Mammary epithelial cell (primary cell): ENCODE results near the gene FCER1G.

ENCODE experiments used
- CTCF ChIP-seq, 2 donors: IDR thresholded peaks in 1 of 2; conservative IDR thresholded peaks in 1 of 2; 2 replicates each; pipeline ENCODE4 v1.5.1; 2011 to 2012; ENCODE audit warnings: inconsistent platforms in 2 of 2, low read length in 2 of 2, mild to moderate bottlenecking in 2 of 2, control low read depth in 1 of 2, low read depth in 1 of 2; ENCODE audit not compliant: insufficient read depth in 1 of 2; ENCODE audit errors: extremely low read depth in 1 of 2
- EZH2 ChIP-seq: IDR thresholded peaks from 2 replicates; pipeline ENCODE4 v1.6.1; 2012; ENCODE audit warnings: low read length, inconsistent platforms, borderline replicate concordance

- TF ChIP-seq EZH2 (no peak), CTCF (conservative IDR thresholded peaks at IDR 0.05 in 1 of 2, IDR thresholded peaks at IDR 0.05 in 1 of 2; ENCODE audit: extremely low read depth in 1 of 2, insufficient read depth in 1 of 2, low read depth in 1 of 2, low read length in 2 of 2) (no peak)
Measured at GRCh38 chr1:161193561-161194235, 21.4 kb upstream of the FCER1G start.
